SH-SY5Y (cell line): ENCODE results near the gene CKM.

ENCODE experiments used
- GATA2 ChIP-seq: IDR thresholded peaks from 2 replicates; pipeline ENCODE4 v1.6.1; 2011; ENCODE audit warnings: mild to moderate bottlenecking, low read depth, low read length
- GATA3 ChIP-seq: IDR thresholded peaks from 2 replicates; pipeline ENCODE4 v1.6.1; 2011; ENCODE audit warnings: low read depth, mild to moderate bottlenecking, low read length, moderate library complexity

The CKM gene

GRCh38 chr19:45294291-45295029 is 28.2 kb downstream of the CKM start:
- TF ChIP-seq GATA2: no peak

GRCh38 chr19:45293682-45294081 is 29.0 kb downstream of the CKM start:
- TF ChIP-seq GATA2 (no peak), GATA3 (no peak)

- TF ChIP-seq GATA3: no peak
- no peak for TF ChIP-seq GATA2
Measured at GRCh38 chr19:45291834-45292233, 30.8 kb downstream of the CKM start.

- TF ChIP-seq GATA3 (no peak), GATA2 (no peak)
Measured at GRCh38 chr19:45290381-45290931, 32.2 kb downstream of the CKM start.

- TF ChIP-seq GATA3 (no peak), GATA2 (peak; percentile 38; the same call in 1 of the 2 replicates)
Measured at GRCh38 chr19:45283443-45284033, 39.1 kb downstream of the CKM start.

- no peak for TF ChIP-seq GATA3
- TF ChIP-seq GATA2: no peak
Measured at GRCh38 chr19:45280471-45280961, 42.2 kb downstream of the CKM start.

GRCh38 chr19:45279587-45280192 is 43.0 kb downstream of the CKM start:
- TF ChIP-seq GATA2 (no peak), GATA3 (no peak)

- no peak for TF ChIP-seq GATA3
- TF ChIP-seq GATA2: no peak
Measured at GRCh38 chr19:45278087-45278486, 44.6 kb downstream of the CKM start.

- no peak for TF ChIP-seq GATA2
- no peak for TF ChIP-seq GATA3
Measured at GRCh38 chr19:45276284-45276687, 46.4 kb downstream of the CKM start.

- TF ChIP-seq GATA2 (no peak), GATA3 (no peak)
Measured at GRCh38 chr19:45275370-45275971, 47.2 kb downstream of the CKM start.

GRCh38 chr19:45273521-45273855 is 49.2 kb downstream of the CKM start:
- no peak for TF ChIP-seq GATA2
- no peak for TF ChIP-seq GATA3

- no peak for TF ChIP-seq GATA2
- TF ChIP-seq GATA3: no peak
Measured at GRCh38 chr19:45271735-45272108, 51.0 kb downstream of the CKM start.

- TF ChIP-seq GATA2 (no peak), GATA3 (no peak)
Measured at GRCh38 chr19:45271098-45271734, 51.5 kb downstream of the CKM start.

GRCh38 chr19:45267296-45267695 is 55.4 kb downstream of the CKM start:
- TF ChIP-seq GATA3 (no peak), GATA2 (no peak)
